Fibroblast of mammary gland (primary cell): ENCODE results near the gene ARID1B.
A peak's percentile ranks its signal among the peaks of the same experiment; 100 is the strongest.

Experiments
- DNase-seq: peaks from one replicate; pipeline ENCODE4 v3.0.0-alpha.2; 2010; ENCODE audit warnings: low read depth
- H3K4me3 ChIP-seq: 2 replicates; pipeline ENCODE4 v1.5.1; 2011; ENCODE audit warnings: low read depth, mild to moderate bottlenecking, low read length, moderate library complexity; ENCODE audit not compliant: control insufficient read depth
- CTCF ChIP-seq: conservative IDR thresholded peaks from 2 replicates; pipeline ENCODE4 v1.5.1; 2011; ENCODE audit warnings: low read depth, low read length, inconsistent platforms; ENCODE audit not compliant: control insufficient read depth, insufficient read depth

Gene ARID1B

GRCh38 chr6:157020398-157020797 lies 243.2 kb downstream of the ARID1B start:
- DNase-seq = peak; percentile 61
- H3K4me3 ChIP-seq = peak overlapping the region; percentile 73
- TF ChIP-seq CTCF = no peak

GRCh38 chr6:157020881-157021343 lies 243.7 kb downstream of the ARID1B start:
- TF ChIP-seq CTCF = no peak
- peak overlapping the region; percentile 73 for H3K4me3 ChIP-seq
- peak; percentile 56 for DNase-seq

- peak; percentile 85 for DNase-seq
- H3K4me3 ChIP-seq = peak overlapping the region; percentile 73
- no peak for TF ChIP-seq CTCF
Observed at GRCh38 chr6:157021344-157021992, 244.3 kb downstream of the ARID1B start.

GRCh38 chr6:157021993-157022740 lies 245.0 kb downstream of the ARID1B start:
- TF ChIP-seq CTCF = no peak

GRCh38 chr6:157023958-157024357 lies 246.8 kb downstream of the ARID1B start:
- TF ChIP-seq CTCF = no peak
- no peak overlapping the region for H3K4me3 ChIP-seq
- peak; percentile 39 for DNase-seq

More at GRCh38 chr6:157021993-157022740, 245.0 kb downstream of the ARID1B start:
- DNase-seq = peak; percentile 93
- peak overlapping the region; percentile 73 for H3K4me3 ChIP-seq

GRCh38 chr6:157024745-157025144 lies 247.6 kb downstream of the ARID1B start:
- no peak for DNase-seq
- TF ChIP-seq CTCF = no peak
- no peak overlapping the region for H3K4me3 ChIP-seq
